NAMALWA (cell line): ENCODE results near the gene THAP9.

Source experiments
- DNase-seq: peaks from one replicate; pipeline ENCODE4 v3.0.0-alpha.2; 2015; ENCODE audit warnings: low spot score

The THAP9 gene

DNA sequence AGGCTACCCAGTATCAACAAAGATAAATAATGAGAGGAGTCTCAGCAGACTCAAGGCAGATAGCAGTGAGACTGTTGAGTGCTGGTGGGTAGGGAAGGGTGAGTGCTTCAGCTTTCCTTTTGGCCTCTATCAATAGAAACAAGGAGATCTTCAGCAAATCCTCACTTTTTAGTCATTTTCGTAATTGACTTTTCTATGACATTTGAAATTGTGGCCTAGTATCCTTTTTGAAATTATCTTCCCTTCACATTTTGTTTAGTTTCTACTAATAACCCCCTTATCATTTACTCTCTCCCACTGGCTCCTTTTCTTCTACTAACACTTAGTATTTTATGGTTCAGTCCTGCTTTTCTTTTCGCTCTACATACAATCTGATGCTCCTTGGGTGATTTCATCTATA lies 65.2 kb downstream of the THAP9 start:
- DNase-seq = no peak

- DNase-seq = no peak
Observed at GRCh38 chr4:82968972-82969371, 68.4 kb downstream of the THAP9 start.

DNA sequence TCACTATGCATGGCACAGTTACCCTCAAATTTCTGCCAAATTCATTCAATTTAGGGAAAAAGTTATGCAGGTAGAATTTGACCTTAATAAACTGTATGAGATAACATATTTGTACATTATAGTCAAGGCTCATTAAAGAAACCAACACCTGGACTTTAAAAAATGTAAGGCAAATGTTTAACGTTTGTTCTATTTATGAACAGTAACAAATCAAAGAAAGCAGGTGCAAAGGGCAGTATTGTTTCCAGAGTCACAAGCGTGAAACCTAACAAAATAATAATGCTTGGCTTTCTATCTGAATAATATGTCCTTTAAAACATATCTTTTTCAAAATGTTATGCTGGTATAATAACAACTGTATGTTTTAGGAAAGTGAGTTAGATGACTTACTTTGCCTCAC lies 68.9 kb downstream of the THAP9 start:
- DNase-seq = no peak
